HG03175 (cell line): ENCODE data around the gene AGO3.

Source experiments
- ATAC-seq: cut with Tn5 transposase; IDR thresholded peaks from one replicate; pipeline ENCODE4 v1.9.1; 2021; ENCODE audit warnings: mild to moderate bottlenecking, moderate library complexity; ENCODE audit not compliant: unreplicated experiment

Gene AGO3

GRCh38 chr1:36080801-36081200 lies 149.9 kb downstream of the AGO3 start:
- no peak for ATAC-seq

- ATAC-seq, result no peak
These were observed 151.1 kb downstream of the AGO3 start for GRCh38 chr1:36081926-36082485.

GRCh38 chr1:36083219-36083618 lies 152.3 kb downstream of the AGO3 start:
- no peak for ATAC-seq

DNA sequence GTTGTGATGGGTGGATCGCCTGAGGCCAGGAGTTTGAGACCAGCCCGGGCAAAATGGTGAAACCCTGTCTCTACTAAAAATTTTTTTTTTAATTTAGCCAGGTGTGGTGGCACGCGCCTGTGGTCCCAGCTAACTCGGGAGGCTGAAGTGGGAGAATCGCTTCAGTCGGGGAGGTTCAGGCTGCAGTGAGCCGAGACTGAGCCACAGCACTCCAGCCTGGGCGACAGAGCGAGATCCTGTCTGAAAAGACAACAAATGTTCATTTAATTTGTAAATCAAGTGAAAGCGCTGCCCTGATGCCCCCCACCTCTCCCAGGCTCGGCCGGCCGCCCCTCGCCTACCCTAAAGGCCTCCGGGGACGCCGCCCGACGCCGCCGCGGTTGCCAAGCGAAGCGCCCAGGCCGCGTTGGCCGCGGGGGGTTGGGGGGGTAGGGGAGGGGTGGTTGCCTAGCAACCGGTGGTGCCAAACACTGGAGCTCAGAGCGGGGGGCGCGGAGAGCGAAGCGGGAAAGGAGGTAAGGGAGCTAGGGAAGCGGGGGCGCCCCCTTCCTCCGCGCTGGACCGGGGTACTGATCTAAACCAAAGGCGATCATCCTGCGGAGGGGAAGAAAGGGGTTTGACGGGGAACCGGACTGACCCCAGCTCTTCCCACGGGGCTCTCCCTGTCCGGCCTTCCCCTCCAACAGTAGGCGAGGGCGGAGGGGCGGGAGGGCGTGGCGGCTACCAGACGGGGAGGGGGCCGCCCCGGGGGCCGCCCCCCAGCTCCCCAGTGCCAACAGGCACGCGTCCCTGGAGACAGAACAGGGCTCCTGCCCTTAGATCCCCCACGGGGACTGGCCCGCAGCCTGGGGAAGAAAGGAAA lies 153.0 kb downstream of the AGO3 start, which contains the start of gene TEKT2:
TEKT2 (plus strand) TSS at position 460 of the 862 bp plus-strand sequence. CDS start 828 bp downstream, outside the sequence.
- ATAC-seq, result no peak

DNA sequence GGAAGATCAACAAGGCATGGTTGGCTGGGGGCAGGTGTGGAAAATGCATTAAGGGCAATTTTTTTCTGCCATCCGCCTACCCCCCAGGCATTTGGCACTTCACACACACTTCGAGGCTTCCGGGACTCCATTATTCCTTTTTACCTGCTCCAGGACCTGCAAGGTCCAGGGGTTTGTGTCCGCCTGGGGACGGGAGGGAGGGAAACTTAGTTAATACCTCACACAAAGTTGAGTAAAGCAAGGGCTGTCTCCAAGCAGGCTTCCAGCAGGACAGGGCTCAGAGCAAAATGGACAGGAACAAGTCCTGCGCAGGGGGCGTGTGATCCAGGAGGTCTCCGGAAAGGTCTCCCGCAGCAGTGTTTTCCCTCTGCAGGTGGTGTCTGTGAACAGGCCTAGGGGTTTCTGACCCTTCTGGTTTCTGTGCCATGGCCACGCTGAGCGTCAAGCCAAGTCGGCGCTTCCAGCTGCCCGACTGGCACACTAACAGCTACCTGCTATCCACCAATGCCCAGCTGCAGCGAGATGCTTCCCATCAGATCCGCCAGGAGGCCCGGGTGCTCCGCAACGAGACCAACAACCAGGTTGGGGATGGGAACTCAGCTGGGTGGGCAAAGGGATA lies 153.7 kb downstream of the AGO3 start:
- ATAC-seq, result no peak

DNA sequence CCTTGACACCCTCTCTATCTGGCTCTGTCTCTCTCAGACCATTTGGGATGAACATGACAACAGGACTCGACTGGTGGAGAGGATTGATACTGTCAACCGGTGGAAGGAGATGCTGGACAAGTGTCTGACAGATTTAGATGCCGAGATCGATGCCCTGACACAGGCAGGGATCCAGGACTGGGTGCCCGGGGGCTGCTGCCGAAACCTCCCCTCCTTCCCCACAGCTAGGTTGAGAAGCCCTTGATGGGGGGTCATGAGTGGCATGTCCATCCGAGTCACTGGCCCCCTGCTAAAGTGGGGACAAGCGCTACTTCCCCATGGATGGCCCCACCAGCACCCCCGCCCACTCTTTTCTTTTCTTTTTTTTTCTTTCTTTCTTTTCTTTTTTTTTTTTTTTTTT lies 154.2 kb downstream of the AGO3 start:
- ATAC-seq, result no peak

GRCh38 chr1:36085686-36086526 lies 155.0 kb downstream of the AGO3 start:
- no peak for ATAC-seq

DNA sequence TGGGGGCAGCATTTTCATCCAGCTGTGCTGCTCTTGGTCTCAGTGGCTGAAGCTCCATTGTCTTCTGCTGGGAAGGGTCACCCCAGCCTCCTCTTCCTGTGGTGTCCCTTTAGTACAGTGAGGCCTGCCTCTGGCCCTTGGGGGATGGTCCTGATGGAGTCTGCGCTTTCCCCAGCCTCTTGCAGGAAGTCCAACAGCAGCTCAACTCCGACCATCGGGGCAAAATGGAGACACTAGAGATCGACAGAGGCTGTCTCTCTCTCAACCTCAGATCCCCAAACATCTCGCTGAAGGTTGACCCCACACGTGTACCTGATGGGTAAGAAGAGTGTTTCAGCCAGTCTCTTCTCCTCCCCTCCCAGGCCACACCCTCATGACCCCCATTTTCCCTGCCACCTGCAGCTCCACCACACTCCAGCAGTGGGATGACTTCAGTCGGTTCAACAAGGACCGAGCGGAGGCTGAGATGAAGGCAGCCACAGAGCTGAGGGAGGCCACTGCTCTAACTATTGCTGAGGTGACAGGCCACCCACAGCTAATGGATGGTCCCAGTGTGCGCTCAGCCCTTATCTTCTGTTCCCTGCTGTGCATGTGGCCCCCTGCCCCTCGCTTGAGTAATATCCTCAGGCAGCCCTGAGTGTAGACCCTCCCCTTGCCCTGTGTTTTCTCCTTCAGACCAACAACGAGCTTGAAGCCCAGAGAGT lies 155.8 kb downstream of the AGO3 start:
- ATAC-seq, result no peak

GRCh38 chr1:36087233-36088123 lies 156.6 kb downstream of the AGO3 start:
- no peak for ATAC-seq

GRCh38 chr1:36088265-36088576 lies 157.3 kb downstream of the AGO3 start:
- ATAC-seq, result peak; percentile 19

- ATAC-seq, result peak; percentile 82
These were observed 157.9 kb downstream of the AGO3 start, which contains the start of gene ADPRS for GRCh38 chr1:36088577-36089392. Gene ADPRS (plus strand): TSS chr1:36088892. CDS start chr1:36088905, 13 bp downstream.

DNA sequence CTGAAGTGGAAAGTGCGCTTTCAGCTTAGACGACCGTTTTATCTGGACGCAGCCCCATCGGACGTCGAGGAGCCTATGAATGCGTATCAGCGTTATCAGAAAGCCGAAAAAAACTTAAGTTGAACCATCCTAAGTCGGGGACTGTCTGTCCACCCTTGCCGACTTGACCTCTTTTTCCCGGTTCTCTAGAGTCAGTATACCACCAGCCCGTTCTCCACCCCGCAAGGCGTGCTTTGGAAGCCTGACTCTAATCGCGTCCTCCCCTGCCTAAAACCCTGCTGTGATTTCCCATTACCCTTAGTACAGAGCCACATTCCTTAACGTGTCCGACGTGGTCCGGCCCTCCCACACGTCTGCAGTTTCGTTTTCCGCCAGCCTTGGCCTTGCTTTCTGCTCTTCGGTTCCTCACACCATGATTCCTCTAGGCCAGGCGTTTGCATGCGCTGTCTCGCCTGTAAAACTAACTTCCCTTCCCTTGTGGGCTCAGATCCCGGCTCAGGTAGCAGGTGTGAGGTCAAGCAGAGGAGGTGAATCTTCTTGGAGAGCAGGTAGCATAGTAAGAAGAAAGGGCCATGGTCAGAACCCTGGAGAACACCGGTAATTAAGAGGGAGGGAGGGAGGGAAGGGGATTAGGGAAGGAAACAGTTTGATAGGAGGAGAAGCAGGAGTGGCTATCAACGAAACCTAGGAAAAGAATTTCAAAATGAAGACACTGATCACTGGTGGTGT lies 158.7 kb downstream of the AGO3 start:
- no peak for ATAC-seq

- ATAC-seq, result no peak
These were observed 160.2 kb downstream of the AGO3 start for GRCh38 chr1:36091141-36091540.

GRCh38 chr1:36091698-36092097 lies 160.8 kb downstream of the AGO3 start:
- ATAC-seq, result no peak

DNA sequence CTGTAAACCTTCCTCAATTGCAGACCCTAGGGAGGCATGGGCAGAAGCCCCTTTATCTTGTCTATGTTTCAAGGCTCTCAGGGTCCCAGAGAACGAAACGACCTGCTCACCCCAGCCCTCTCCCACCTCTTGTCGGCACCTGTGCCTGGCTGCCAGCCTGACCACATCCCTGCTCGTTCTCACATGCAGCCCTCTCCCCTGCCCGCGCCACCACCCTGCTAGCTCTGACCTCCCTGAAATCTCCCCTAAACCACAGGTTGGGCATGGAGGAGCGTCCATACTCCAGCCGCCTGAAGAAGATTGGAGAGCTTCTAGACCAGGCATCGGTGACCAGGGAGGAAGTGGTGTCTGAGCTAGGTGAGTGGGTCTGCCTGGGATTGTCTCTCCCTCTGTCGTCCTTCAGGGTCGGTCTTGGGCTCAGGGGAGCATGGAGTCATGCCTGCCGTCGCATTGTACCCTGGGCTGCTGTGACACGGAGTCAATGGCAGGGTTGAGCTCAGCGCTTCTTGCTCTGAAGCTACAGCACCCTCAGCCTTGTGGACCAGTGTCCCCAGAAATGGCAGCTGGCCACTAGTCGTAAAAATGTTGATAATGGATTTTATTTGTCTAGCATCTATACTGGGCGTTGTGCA lies 161.4 kb downstream of the AGO3 start:
- ATAC-seq, result no peak

DNA sequence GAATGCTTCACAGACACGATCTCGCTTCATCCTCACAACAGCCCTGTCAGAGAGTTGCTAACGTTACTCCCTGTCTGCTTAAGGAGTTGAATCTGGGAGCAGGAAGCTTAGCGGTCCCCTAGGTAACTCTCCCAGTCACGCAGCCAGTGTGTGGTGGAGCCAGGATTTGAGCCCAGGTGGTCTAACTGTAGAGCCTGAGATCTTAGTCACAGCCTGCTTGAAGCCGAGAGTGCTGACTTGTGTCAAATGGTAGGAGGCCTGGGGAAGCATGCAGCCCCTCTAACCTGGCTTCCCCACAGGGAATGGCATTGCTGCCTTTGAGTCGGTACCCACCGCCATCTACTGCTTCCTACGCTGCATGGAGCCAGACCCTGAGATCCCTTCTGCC lies 161.9 kb downstream of the AGO3 start:
- no peak for ATAC-seq

DNA sequence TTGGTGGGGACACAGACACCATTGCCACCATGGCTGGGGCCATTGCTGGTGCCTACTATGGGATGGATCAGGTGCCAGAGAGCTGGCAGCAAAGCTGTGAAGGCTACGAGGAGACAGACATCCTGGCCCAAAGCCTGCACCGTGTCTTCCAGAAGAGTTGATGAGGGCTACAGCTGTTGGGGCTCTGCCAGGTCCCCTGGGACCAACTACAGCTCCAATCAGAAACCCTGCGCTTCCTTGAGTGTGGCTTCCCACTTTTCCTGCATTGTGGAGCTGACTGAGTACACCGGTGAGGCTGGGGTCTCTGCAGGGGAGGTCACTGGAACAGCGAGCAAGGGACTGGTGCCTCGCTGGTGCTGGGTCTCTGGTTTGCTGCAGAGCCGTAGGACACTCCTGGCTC lies 162.3 kb downstream of the AGO3 start:
- no peak for ATAC-seq

DNA sequence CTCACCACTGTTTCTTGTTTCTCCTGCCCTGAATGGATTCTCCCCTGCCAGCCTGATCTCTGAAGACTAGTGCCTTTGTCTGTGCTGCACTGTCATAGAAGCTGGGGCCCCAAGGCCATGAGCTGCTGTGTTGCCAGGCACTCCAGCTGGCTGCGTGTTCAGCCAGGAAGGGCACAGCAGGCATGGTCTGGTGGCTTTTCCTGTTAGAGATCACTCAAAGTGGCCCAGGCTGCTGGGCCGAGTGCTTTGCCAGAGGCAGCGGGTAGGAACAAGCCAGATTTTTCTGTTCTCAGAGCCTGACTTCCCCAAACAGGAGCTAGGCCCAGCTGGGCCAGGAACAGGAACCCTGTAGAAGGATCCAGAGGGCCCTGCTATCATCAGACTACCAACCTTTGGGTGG lies 163.0 kb downstream of the AGO3 start:
- ATAC-seq, result no peak
